ENCODE data around the gene AFAP1. TPM values are rescaled to one million over a fixed set of nuclear protein-coding genes. Genes with fewer than 3 reads are reported as not detected.
A peak's percentile ranks its signal among the peaks of the same experiment; 100 is the strongest.

AFAP1 gene
- total and polyA plus RNA-seq, 2 donors (not counting 3 experiments of a cell fraction or from before 2014, with no cell fraction given): 32.3 to 103 TPM

DNA sequence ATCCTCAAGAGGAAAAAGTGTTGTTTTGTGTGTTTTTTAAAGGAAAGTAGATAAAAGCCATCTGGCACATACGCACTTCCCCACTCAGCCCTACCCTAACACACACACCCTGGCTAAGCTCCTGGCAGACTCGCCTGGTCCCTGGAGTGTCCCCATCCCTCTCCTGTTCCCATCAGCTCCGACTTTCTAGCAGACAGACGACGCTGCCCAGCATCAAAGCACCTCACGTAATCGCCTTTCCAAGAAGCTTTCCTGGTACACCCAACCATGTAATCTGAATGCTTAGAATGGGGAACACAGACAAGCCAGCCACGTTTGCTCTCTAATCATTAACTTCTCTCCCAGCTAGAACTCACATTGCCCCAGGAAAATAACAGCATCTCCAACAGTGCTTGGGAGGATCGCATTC lies 116.2 kb downstream of the AFAP1 start:
- peaks cover 56% of the 10 kb centered on the region for H3K79me2 ChIP-seq (ENCODE audit: control insufficient read depth, insufficient read depth, low read length)
- FAIRE-seq (no peak), DNase-seq (ENCODE audit: low read depth, low spot score) (peak; percentile 66)
- H3K9ac ChIP-seq (replicated peaks; ENCODE audit: extremely low read depth, insufficient read depth, low read length): peak overlapping the region; percentile 60
- H4K20me1 ChIP-seq (replicated peaks; ENCODE audit: control insufficient read depth, extremely low read depth, insufficient read depth, low read length): no peaks in the 10 kb centered on the region
- TF ChIP-seq FOS (IDR thresholded peaks at IDR 0.05; ENCODE audit: borderline replicate concordance, insufficient read depth, low read length): no peak
- intact Hi-C loops (cut with micrococcal nuclease): no loop called here
- H3K4me2 ChIP-seq (ENCODE audit: insufficient read depth, low read length): no peak overlapping the region
- no peak overlapping the region for H2AFZ ChIP-seq (ENCODE audit: low read depth, low read length)
- H3K9me1 ChIP-seq (replicated peaks; ENCODE audit: control insufficient read depth, extremely low read depth, insufficient read depth, low read length): no peaks in the 10 kb centered on the region
- peaks cover 41% of the 10 kb centered on the region for H3K4me1 ChIP-seq (ENCODE audit: control insufficient read depth, extremely low read depth, insufficient read depth, low read length)
- H3K36me3 ChIP-seq (ENCODE audit: control insufficient read depth in 2 of 2, extremely low read depth in 1 of 2, insufficient read depth in 2 of 2, low read length in 2 of 2): peaks cover 21 to 24% of the 10 kb centered on the region in 2 experiments
- POLR2A ChIA-PET: no interaction called here
- no peaks in the 10 kb centered on the region for H3K9me3 ChIP-seq (replicated peaks; ENCODE audit: control insufficient read depth, insufficient read depth, low read length)
- H3K27ac ChIP-seq (ENCODE audit: insufficient read depth, low read depth, low read length): peak overlapping the region; percentile 81
- dilution Hi-C loops (cut with MboI; ENCODE audit: extremely low pct_ligation_motif_present, low sequenced_read_pairs): no loop called here
- H3K4me3 ChIP-seq (replicated peaks in 1 of 3; ENCODE audit: insufficient read depth in 1 of 3, low read depth in 1 of 3, low read length in 3 of 3): no peak overlapping the region
- CTCF ChIA-PET: interaction anchor here (0.6 to 2.2 kb wide), 8 partner anchors 9 to 22 kb away, joined by 3 to 8 read pairs (median 4); no protein-coding TSS in a partner anchor
- no TSS peak for BruUV-seq (replicated peaks)
- H3K27me3 ChIP-seq (ENCODE audit: control insufficient read depth in 2 of 2, insufficient read depth in 2 of 2, low read length in 2 of 2): no peaks in the 10 kb centered on the region

DNA sequence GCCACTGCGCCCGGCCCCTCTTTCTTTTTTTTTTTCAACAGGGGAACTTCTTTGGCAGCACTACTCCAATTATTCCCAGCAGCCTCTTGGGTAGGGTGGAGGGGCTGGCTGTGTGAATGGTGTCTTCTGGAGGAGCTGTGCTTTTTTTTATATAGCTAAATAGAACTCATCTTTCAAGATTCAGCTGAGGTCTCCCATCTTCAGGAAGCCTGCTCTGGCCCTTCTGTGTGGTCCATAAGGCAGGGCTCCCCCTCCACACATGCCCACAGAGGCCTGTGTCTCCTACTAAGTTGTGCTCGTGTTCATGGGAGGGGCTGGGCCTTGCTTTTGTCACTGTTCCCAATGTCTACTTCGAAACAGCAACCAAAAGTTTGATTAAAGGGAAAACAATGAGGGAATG lies 116.8 kb downstream of the AFAP1 start:
- DNase-seq (ENCODE audit: low read depth, low spot score) (no peak), FAIRE-seq (no peak)
- TF ChIP-seq POLR2A (IDR thresholded peaks at IDR 0.05; ENCODE audit: low read depth, low read length): no peak
- no peak for TF ChIP-seq JUN (IDR thresholded peaks at IDR 0.05; ENCODE audit: borderline replicate concordance, insufficient read depth, insufficient read length, low read depth)
- CTCF ChIA-PET: interaction anchor here (0.6 to 2.2 kb wide), 8 partner anchors 9 to 23 kb away, joined by 3 to 8 read pairs (median 4); no protein-coding TSS in a partner anchor
- no TSS peak for BruUV-seq (replicated peaks)
- Histone ChIP-seq H3K27ac (ENCODE audit: insufficient read depth, low read depth, low read length) (peak overlapping the region; percentile 81), H3K9ac (replicated peaks; ENCODE audit: extremely low read depth, insufficient read depth, low read length) (peak overlapping the region; percentile 60), H2AFZ (ENCODE audit: low read depth, low read length) (no peak overlapping the region), H3K79me2 (ENCODE audit: control insufficient read depth, insufficient read depth, low read length) (peaks cover 56% of the 10 kb centered on the region), H3K27me3 (ENCODE audit: control insufficient read depth in 2 of 2, insufficient read depth in 2 of 2, low read length in 2 of 2) (no peaks in the 10 kb centered on the region), H3K9me1 (replicated peaks; ENCODE audit: control insufficient read depth, extremely low read depth, insufficient read depth, low read length) (no peaks in the 10 kb centered on the region), H3K9me3 (replicated peaks; ENCODE audit: control insufficient read depth, insufficient read depth, low read length) (no peaks in the 10 kb centered on the region), H3K4me1 (ENCODE audit: control insufficient read depth, extremely low read depth, insufficient read depth, low read length) (peaks cover 36% of the 10 kb centered on the region), H3K4me2 (ENCODE audit: insufficient read depth, low read length) (no peak overlapping the region), H3K4me3 (replicated peaks in 1 of 3; ENCODE audit: insufficient read depth in 1 of 3, low read depth in 1 of 3, low read length in 3 of 3) (no peak overlapping the region), H4K20me1 (replicated peaks; ENCODE audit: control insufficient read depth, extremely low read depth, insufficient read depth, low read length) (no peaks in the 10 kb centered on the region), H3K36me3 (ENCODE audit: control insufficient read depth in 2 of 2, extremely low read depth in 1 of 2, insufficient read depth in 2 of 2, low read length in 2 of 2) (peaks cover 22 to 29% of the 10 kb centered on the region in 2 experiments)
- intact Hi-C loops (cut with micrococcal nuclease) (no loop called here), dilution Hi-C loops (cut with MboI; ENCODE audit: extremely low pct_ligation_motif_present, low sequenced_read_pairs) (no loop called here)
- POLR2A ChIA-PET: no interaction called here
